Fibroblast of skin of scalp (primary cell): Measurements from ENCODE around the gene PARD3B.
"Not testable (repeated sequence)": the region's sequence is repeated elsewhere in the genome, so short reads cannot be mapped to it uniquely, and the experiment has no call there.

Source experiments
- DNase-seq: peaks from one replicate; pipeline ENCODE4 v3.0.0-alpha.2; 2013

The PARD3B gene

GRCh38 chr2:205482399-205483081 lies 937.3 kb downstream of the PARD3B start:
- DNase-seq: peak; percentile 15

DNA sequence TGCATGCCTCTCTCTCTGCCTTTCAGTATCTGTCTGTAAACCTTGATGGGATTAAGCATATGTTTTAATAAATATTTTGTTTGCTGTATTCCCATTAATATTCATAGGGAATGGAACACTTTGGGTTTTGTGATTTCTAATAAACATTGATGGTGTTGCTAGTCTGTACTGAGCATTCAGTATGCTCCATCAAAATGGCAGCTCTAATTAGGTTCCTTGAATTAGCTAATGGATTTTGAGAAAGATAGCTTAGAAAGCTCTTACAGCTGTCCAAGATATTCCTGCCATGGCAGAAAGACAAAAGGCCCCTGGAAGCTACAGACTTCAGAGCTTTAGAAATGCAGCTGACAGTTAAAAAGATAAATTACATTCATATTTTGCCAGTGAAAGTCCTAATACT lies 937.8 kb downstream of the PARD3B start:
- DNase-seq: no peak

DNA sequence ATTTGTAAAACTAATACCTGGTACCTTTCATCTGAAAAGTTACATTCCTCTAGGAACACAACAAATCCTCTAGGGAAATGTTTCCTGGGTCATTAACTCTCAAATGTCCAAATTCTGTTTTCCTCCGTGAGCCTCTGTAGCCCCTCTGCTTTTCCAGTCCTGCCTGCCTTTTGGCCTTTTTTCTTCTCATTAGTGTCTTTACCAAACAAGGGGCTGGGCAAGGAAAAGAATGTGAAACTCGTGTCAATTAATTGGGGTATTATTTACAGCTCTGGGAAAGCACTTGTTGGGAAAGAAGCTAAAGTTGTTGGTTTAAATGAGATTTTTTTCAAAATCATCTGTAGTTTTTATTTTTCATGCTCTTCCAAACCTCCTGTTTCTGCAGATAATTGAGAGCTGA lies 938.9 kb downstream of the PARD3B start:
- DNase-seq: no peak

DNA sequence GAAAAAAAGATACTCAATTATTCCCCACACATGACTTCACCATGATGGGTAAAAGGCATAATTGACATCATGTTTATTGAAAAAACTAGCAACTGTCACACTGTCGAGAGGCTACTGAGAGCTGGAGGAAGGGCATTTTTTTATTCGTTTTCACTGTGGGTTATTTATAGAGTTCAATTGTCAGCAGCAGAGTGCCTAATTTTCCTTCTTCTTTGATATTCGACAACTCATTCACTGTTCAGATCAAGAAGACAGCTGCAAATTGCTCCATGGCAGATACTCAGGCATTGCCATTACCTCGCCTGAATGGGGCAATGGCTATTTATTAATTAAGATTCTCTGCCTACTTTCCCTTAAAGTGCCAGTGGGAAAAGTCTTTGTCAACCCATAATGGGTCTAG lies 939.5 kb downstream of the PARD3B start:
- DNase-seq: no peak

DNA sequence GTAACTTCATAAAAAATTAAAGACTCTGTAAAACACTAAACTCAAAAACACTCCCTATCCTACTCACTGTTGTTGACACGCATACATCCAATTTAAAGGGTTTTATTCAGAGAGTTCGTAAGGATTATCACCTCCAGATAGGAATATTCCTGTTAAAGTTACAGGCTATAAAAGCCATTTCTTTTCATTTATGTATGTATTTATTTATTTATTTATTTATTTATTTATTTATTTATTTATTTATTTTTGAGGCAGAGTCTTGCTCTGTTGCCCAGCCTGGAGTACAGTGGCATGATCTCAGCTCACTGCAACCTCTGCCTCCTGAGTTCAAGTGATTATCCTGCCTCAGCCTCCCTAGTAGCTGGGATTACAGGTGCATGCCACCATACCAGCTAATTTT lies 948.3 kb downstream of the PARD3B start:
- DNase-seq: not testable (repeated sequence)

- peak; percentile 51 for DNase-seq
Observed at GRCh38 chr2:205494537-205495235, 949.4 kb downstream of the PARD3B start.

GRCh38 chr2:205495819-205496218 lies 950.5 kb downstream of the PARD3B start:
- DNase-seq: peak; percentile 69

DNA sequence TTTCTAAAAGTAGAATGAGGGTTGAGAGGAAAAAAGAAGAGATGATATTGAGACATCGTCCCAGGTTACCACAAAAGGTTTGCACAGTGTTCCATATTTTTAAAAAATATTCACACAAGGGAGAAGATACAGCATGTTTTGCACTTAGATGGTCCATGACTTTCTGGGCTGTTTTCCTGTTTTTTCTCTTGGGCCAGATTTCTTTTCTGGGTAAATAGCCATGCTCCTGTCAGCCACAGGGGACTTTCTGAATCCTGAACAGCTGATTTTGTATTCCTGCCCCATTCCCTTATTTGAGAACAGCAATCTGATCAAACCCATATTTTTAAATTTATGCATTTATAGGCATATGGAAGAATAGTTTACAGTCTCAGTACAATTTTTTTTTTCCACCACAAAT lies 951.1 kb downstream of the PARD3B start:
- DNase-seq: no peak

DNA sequence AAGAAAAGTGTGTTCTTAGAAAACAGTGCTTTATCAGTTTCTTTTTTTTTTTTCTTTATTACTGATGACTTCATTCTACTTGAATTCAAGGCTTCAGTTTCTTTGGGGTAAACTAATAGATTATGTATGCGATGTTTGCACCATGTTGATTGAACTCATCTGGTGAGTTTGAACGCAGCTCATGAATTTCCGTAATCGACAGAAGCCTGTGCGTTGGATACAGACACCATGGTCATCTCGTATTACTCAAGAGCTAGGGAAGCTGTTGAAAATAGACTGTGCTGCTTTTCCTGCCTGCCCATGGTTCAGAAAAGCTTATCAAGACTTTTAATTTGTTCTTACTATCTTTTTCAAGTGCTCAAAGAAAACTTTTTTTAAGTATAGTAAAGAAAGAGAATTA lies 951.5 kb downstream of the PARD3B start:
- peak; percentile 87 for DNase-seq

DNA sequence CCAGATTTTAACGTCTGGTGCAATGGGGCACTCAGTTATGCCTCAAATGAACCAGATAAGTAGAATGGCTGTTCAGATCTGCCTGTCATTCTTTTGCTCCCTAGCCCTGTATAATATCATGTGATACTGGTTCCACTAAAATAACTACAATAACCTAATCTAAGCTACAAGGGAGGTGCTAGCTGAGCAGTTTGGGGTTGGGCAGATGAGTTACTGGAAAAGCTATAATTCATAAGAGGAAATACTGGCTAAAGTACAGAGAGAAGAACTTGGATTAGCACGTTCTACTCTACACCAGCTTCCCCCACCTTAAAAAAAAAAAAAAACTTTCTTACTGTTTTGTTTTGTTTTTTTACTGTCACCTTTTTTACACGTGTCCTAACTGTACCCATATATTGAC lies 953.7 kb downstream of the PARD3B start:
- no peak for DNase-seq

DNA sequence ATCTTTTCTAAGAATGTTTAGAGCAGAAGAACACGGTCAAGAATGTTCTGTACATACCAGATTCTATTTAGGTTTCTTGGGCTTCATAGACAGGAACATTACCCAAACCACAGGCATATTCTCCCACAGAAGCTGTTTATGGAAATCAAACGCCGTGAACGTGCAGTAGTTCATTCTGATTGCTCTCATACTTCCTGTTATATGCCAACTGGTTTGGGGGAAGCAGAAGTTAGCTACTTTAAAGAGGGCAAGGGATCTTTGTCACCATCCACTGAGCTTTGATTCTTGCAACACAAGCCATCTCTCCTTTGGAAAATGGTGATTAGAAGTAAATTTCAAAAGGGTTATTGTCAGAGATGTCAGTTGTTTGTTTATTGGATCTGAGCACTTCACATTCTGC lies 954.8 kb downstream of the PARD3B start:
- no peak for DNase-seq

- DNase-seq: no peak
Observed at GRCh38 chr2:205500951-205501350, 955.7 kb downstream of the PARD3B start.

DNA sequence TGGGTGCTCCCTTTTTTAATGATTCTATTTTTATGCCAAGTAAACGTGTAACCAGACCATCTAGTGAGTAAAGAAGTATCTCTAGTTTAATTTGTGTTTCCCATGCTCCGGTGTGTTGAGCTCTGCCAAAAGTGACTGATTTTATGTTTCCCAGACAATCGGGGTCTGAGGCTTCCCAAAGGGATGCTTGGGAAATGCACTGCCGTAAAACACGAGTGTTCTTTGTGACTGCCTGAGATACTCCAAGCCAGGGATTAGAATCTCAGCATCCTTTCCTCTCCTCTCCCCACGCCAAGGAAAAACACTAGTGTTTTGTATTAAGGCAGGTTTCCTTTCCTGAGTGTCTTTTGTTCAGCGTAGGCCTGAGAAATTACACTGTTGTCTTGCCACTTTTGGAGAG lies 956.6 kb downstream of the PARD3B start:
- DNase-seq: no peak

DNA sequence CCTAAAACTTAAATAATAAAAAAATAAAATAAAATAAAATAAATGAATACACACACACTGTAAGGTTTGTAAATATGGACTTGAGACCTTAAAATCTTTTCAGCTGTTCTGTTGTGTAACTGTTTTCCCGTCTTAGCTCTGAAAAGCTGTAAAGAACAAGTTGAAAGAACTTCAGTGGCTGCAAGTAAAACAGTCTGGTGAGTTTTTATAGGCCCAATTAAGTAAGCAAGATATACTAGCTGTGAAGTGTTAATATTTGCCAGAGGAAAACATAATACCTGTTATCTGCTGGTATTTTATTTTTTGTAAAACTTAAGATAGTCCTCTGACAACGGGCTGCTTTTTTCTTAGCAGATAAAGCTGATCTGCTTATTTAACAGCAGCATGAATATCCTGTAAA lies 960.1 kb downstream of the PARD3B start:
- DNase-seq: no peak

DNA sequence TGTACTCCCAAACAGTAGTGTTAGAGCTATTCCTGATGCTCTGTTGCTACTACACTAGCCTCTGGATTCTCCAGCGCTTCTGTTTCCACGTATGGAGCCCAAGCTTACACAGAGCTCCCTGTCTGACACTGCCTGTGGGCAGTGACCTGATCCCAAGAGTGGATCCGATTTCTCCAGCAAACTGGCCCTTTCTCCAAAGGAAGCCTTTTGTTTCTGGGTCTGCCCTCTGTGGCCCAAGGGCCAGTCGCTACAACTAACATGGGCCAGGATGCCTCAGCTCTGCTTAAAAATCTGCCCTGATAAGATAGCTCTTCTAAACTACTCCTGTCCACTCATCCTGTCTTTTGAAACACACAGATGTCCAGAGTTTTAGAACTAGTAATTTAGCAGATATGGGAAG lies 964.4 kb downstream of the PARD3B start:
- DNase-seq: no peak

DNA sequence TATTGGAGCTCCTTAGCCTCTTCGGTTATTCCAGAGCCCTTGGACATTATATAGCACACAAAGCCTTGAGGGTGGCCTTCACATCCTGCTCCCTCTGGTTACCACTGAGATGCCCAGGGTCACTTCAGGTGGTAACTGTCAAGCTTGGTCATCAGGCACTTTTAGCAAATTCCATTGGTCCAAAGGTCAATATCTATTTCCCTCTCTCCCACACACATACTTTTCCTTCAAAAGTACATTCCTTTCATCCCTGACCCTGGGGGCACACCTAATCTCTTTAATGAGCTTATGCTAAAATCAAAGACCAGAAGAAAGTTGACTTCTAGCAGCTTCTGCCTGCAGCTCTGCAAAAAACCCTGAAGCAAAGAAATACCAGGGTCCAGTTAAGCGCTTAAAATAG lies 965.1 kb downstream of the PARD3B start:
- no peak for DNase-seq

DNA sequence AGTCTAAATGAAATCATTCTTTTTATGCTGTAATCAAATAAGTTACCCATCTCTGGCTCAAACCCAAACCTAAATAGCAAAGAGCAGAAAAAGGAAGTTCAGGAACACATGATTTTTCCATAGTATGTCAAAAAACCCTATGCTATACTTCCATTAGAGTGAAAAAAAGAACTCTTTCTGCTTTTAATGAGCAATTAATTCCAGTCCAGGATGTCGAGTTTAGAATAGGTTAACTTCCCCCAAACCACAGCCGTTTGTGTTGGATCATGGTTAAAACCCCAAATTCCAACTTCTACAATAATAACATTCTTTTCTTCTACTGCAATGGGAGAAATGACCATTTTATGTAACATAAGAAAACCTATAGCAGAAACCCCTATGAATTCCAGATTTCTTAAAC lies 965.9 kb downstream of the PARD3B start:
- DNase-seq: peak; percentile 88

DNA sequence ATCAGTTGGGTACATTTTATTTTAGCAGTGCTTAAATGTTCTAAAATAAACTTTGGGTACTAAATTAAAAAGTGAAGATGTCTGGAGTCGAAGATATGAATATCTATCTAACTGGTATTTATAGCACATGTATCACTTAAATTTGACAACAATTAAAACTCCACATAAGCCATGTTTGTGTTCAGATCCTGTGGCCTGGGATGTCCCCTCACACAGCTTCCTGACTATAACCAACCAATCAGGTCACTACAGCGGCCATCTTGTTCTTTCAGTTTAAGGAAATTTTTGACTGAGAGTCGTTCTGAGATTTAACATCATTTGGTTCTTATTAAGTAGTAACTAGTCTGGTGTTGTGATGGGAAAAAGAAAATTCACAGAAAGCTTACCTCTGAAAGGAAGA lies 966.4 kb downstream of the PARD3B start:
- peak; percentile 80 for DNase-seq

GRCh38 chr2:205520311-205520710 lies 975.0 kb downstream of the PARD3B start:
- no peak for DNase-seq

- DNase-seq: no peak
Observed at GRCh38 chr2:205524656-205525055, 979.4 kb downstream of the PARD3B start.

DNA sequence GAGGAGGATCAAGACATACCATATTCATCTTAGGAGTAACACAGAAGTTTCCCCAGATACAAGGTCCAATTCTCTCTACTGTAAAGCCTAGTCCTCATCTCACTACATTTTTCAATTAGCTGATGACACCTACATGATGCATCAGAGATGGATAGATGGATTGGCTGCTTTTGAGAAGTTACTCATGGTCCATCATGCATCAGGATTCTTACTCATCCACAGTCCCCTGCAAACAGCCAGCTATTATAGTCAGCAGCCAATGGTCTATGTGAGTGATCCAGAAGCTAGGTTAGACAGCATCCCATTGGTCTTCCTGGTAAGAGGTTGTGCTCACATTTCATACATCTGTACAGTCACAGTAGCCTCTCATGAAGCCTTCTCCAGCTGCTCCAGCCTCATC lies 982.5 kb downstream of the PARD3B start:
- DNase-seq: no peak

DNA sequence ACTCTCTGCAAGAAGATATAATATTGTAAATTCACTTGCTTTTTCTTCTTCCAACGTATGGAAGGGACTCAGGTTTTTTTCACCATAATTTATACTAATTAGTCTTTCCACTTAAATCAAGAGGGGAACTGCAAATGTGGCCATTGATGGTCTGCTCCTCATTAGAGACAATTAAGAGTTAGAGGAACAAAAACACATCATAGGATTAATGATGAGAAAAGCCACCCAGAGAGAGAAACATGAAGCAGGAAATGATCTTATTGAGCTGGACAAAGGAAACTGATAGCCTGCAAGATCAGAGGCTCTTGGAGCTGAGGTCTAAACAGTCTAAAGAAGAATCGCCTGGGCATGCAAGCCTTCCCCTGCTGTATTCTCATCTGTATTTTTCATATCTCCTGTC lies 985.8 kb downstream of the PARD3B start:
- DNase-seq: no peak

GRCh38 chr2:205531489-205532148 lies 986.3 kb downstream of the PARD3B start:
- no peak for DNase-seq

DNA sequence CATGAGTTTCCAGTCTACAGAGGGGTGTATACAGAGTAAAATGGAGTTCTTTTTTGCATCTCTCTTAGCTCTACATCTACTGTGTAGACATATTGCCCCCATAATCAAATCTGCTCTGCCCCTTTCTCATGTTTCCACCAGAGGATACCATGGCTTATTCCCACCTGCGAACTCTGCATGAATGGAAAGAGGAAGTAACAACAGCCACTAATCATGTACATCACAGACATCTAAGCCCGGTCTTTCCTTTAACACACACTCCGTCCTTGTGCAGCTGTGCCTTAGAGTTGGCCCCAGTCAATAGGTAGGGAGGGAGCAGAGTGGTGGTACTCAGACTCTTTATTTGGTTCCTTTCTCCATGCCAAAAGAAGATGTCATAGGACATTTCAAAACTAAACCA lies 989.7 kb downstream of the PARD3B start:
- DNase-seq: no peak
